BJ (cell line): ENCODE results near the gene AKT2. TPM values are rescaled to one million over a fixed set of nuclear protein-coding genes. Genes with fewer than 3 reads are reported as not detected.

ENCODE experiments used
- CTCF ChIA-PET: fragments of 350-600 bp; formaldehyde crosslinking; extraction: SDS; loops from one replicate; lab custom pipeline; 2021; ENCODE audit warnings: antibody characterized with exemption, inconsistent platforms; lab: Yijun Ruan, JAX
- POLR2A ChIA-PET: fragments of 300-600 bp; sonication (Branson Sonifier 250); formaldehyde crosslinking; extraction: SDS; loops from one replicate; lab custom pipeline; 2021; ENCODE audit warnings: antibody characterized with exemption; lab: Charles Lee
- DNase-seq: peaks from one replicate; pipeline ENCODE4 v3.0.0-alpha.2; 2011; ENCODE audit warnings: low read depth
- H3K27me3 ChIP-seq: 2 replicates; pipeline ENCODE4 v1.6.0; 2011; ENCODE audit warnings: low read length; ENCODE audit not compliant: control insufficient read depth, insufficient read depth
- H3K36me3 ChIP-seq: 2 replicates; pipeline ENCODE4 v1.5.1; 2011; ENCODE audit warnings: low read length; ENCODE audit not compliant: control insufficient read depth, insufficient read depth
- H3K4me3 ChIP-seq: 2 replicates; pipeline ENCODE4 v1.5.1; 2011; ENCODE audit warnings: low read depth, mild to moderate bottlenecking, control low read depth, low read length
- CTCF ChIP-seq: IDR thresholded peaks from 2 replicates; pipeline ENCODE4 v1.5.1; 2011; ENCODE audit warnings: low read depth, mild to moderate bottlenecking, control low read depth, inconsistent platforms, low read length, moderate library complexity; ENCODE audit not compliant: insufficient read depth
- polyA plus RNA-seq: library from polyadenylated mRNA; depleted of rRNA; stranded (reverse); fragments of >200 nt; gene quantifications from 2 replicates; pipeline ENCODE4 v1.2.3, GENCODE V29; 2011

AKT2 gene
- polyA plus RNA-seq, 1 experiment: 162 TPM

DNA sequence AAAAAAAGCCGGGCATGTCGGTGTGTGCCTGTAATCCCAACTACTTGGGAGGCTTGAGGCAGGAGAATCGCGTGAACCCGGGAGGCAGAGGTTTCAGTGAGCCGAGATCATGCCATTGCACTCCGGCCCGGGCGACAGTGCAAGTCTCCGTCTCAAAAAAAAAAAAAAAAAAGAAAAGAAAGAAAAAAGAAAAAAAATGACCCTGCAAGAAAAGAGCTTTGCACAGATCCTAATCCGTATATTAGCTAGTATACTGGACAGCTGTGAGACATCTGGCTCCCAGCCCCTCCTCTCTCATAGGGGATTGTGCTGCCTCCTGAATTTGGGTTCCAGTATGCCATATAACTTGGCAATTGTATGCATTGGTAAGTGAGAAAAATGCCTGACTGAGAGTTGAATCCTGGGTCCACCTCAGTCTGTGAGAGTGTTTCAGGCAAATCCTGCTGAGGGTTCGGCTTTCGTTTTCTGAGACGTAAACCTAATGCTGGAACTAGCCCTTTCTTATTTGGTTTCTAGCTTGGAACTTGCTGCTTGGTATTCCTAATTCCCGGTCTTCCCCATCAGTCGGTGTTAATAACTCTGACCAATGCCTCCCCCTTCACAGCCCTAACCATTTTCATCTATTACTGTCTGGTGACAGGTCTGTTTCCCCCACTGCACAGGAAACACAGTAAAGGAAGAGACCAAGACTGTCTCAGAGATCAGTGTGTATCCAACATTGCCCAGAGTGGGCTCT lies 1.3 kb upstream of the AKT2 start:
- TF ChIP-seq CTCF: no peak
- no peaks in the 10 kb centered on the region for H3K27me3 ChIP-seq
- ChIA-PET POLR2A (interaction anchor here (0.6 kb wide), 2 partner anchors 156 to 1517 kb away, joined by 3 to 7 read pairs; no protein-coding TSS in a partner anchor), CTCF (no interaction called here)
- H3K36me3 ChIP-seq: 0 out of 2 replicates have a peak, but pooled peaks cover 1% of the 10 kb centered on the region
- no peak for DNase-seq
- no peak overlapping the region for H3K4me3 ChIP-seq

GRCh38 chr19:40285353-40286234 lies 449 bp upstream of the AKT2 start:
- peak; percentile 99 for DNase-seq
- POLR2A ChIA-PET: interaction anchor here (1.2 kb wide), 1 partner anchor 10 kb away, joined by 4 read pairs; no protein-coding TSS in a partner anchor
- Histone ChIP-seq H3K27me3 (no peaks in the 10 kb centered on the region), H3K36me3 (0 out of 2 replicates have a peak, but pooled peaks cover 2% of the 10 kb centered on the region), H3K4me3 (peak overlapping the region; percentile 76)
- TF ChIP-seq CTCF: no peak
- CTCF ChIA-PET: interaction anchor here (0.5 to 1.5 kb wide), 2 partner anchors 20 to 26 kb away, joined by 3 to 4 read pairs; no protein-coding TSS in a partner anchor

DNA sequence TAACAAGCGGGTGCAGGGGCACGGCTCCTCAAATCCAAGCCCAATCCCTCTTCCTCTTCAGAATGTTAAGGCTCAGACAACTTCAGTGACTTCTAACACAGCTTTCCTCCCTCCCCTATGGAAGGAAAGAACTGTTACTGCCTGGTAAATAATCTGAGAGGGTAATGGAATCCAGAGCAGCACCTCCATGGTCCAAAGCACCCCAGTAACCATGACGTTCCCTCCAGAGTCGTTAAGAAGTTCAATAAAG lies 969 bp downstream of the AKT2 start:
- peak overlapping the region; percentile 76 for H3K4me3 ChIP-seq
- CTCF ChIA-PET: interaction anchor here (0.9 to 2.2 kb wide), 3 partner anchors 21 to 180 kb away, joined by 3 to 6 read pairs (median 4); no protein-coding TSS in a partner anchor
- TF ChIP-seq CTCF: no peak
- POLR2A ChIA-PET: interaction anchor here (1.2 kb wide), 1 partner anchor 11 kb away, joined by 4 read pairs; no protein-coding TSS in a partner anchor
- H3K36me3 ChIP-seq: 0 out of 2 replicates have a peak, but pooled peaks cover 2% of the 10 kb centered on the region
- no peaks in the 10 kb centered on the region for H3K27me3 ChIP-seq
- no peak for DNase-seq

- CTCF ChIA-PET: interaction anchor here (0.9 to 2.2 kb wide), 2 partner anchors 21 to 181 kb away, joined by 3 to 6 read pairs; no protein-coding TSS in a partner anchor
- no peaks in the 10 kb centered on the region for H3K27me3 ChIP-seq
Observed at GRCh38 chr19:40283414-40284250, 1.5 kb downstream of the AKT2 start.

More at GRCh38 chr19:40283414-40284250, 1.5 kb downstream of the AKT2 start:
- no peak for TF ChIP-seq CTCF
- 0 out of 2 replicates have a peak, but pooled peaks cover 2% of the 10 kb centered on the region for H3K36me3 ChIP-seq
- no peak for DNase-seq
- H3K4me3 ChIP-seq: peak overlapping the region; percentile 76
- POLR2A ChIA-PET: no interaction called here
